GM18873 (cell line): Measurements from ENCODE around the gene C19orf73.
A peak's percentile ranks its signal among the peaks of the same experiment; 100 is the strongest.
"Not testable (repeated sequence)": the region's sequence is repeated elsewhere in the genome, so short reads cannot be mapped to it uniquely, and the experiment has no call there.

Source experiments
- ATAC-seq: cut with Tn5 transposase; IDR thresholded peaks from one replicate; pipeline ENCODE4 v1.9.1; 2021; ENCODE audit warnings: mild to moderate bottlenecking, moderate library complexity, moderate number of reproducible peaks; ENCODE audit not compliant: unreplicated experiment, low FRiP score

Gene C19orf73

DNA sequence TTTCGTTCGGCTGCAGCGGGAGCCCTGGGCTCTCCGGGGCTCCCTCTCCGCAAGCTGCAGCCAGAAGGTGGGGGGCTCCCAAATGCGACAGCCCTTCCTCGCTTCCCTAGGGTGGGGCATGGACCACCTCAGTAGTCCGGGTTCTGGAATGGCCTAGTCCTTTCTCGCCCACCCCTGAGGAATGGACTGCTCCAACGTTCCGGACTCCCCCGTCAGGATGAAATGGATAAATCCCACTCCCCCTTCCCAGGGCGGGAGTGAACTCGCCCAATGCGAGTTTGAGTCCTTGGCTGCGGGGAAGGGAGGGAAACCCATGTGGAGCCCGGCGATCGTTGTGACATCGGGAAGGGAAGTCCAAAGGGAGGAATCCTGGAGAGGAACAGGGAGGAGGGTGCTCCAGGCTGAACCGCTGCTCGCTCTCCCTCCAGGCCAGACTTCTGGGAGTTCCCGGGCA lies 30.7 kb upstream of the C19orf73 start:
- ATAC-seq, result no peak

DNA sequence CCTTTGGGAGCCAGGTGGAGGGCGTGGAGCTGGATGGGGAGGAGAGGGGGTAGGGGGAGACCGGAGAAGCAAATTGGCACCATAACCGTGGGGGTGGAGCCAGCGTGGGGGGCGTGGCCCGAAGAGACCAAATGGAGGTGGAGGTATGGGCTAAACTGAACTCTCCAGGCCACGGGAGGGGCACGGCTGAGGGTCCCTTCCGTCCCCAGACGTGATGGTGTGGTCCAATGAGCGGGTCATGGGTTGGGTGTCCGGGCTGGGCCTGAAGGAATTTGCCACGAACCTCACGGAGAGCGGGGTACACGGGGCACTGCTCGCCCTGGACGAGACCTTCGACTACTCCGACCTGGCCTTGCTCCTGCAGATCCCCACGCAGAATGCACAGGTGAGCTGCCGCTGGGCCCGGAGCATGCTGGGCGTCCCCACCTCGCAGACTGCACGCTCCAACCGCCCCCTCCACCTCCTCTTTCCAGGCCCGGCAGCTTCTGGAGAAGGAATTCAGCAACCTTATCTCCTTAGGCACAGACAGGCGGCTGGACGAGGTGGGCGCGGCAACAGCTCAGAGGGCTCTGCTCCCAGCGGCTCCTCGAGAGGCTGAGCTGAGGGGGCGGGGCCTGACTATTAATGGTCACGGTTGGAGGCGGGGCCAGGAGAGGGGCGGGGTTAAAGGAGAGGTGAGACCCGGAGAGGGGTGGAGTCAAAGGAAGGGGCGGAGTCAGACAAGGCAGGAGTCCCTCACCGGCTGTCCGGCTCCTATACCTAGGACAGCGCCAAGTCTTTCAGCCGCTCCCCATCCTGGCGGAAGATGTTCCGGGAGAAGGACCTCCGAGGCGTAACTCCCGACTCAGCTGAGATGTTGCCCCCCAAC lies 30.1 kb upstream of the C19orf73 start:
- ATAC-seq, result no peak

DNA sequence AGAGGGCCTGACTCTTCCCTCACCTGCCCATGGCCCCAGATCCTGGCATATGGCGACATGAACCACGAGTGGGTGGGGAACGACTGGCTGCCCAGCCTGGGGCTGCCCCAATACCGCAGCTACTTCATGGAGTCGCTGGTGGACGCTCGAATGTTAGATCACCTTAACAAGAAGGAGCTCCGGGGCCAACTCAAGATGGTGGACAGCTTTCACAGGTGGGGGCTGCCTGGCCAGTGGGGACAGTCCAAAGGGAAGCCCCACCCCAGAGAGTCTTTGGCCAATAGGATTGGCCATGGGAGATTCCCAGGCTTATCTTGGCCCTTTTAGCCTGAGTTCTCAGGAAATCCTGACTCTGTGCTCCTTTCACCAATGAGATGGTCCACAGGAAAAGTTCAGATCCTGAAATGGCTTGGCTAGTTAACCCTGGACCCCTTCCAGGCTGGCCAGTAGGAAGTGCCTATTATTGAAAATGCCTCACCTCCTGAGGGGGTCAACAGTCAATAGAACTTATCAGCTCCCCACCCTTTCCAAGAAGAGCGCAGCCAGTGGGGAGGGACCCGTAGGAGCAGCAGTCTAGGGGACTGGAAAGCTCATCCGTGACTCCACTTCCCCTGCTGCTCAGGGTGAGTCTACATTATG lies 29.2 kb upstream of the C19orf73 start:
- no peak for ATAC-seq

DNA sequence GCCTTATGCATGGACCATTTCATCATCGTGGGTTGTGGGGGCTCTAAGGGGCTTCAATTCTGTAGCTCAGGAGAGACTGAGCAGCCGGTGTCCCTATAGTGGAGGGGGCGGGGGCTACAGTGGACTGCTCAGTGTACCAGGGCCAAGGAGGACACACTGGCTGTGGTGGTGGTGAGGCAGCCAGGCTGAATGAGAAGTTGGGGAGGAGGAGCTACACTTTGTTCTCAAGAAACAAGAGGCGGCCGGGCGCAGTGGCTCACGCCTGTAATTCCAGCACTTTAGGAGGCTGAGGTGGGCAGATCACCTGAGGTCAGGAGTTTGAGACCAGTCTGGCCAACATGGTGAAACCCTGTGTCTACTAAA lies 27.4 kb upstream of the C19orf73 start:
- not testable (repeated sequence) for ATAC-seq

DNA sequence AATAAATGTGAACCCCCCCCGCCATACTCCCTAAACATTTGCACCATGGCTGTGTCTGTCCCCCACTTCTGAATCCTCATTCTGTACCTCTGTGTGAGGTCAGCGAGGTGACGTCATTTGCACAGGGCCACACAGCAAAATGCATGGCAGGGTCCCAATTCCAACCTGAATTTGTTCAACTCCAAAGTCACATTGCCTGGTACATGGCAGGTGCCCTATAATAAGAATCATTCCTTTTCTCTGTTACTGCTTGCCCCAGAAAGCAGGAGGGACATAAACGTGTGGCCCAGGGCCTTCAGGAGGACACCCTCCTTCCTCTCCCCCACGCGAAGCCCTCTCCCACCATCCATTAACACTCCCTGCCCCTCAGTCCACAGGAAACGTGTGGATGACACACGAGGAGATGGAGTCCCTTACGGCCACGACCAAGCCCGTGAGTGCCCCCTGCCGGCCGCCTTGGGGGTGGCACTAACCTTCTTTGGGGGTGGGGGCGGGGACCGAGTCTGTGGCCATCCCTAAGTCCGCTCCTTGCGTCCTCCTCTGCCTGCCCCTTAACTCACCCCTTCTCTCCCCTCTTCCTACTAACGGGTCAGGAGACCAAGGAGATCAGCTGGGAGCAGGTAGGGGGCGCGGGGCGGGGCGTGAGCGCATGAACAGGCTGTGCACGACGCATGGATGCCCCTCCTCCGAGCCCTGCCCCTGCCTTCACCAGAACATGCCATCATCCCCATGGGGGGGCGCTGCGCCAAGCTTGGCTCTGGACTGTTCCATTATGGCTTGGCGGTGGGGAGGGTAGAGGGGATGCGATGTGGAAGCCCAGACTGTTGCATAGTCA lies 26.8 kb upstream of the C19orf73 start:
- no peak for ATAC-seq

DNA sequence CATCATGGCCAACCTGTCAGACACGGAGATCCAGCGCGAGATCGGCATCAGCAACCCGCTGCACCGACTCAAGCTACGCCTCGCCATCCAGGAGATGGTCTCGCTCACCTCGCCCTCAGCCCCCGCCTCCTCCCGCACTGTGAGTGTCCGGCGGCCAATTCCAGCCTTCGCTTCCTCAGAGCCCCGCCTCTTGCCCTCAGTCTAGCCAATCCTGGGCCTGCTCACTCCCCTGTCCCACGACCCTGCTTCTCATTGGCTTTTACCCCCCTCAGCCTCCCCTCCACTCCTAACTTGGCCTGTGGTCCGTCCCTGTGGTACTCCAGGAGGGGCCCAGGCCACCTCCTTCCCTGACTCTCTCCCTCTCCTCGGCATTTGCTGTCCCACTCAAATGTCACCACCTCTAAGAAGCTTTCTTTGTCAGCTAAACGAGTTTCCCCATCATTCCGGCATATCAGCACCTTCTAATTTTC lies 24.0 kb upstream of the C19orf73 start:
- no peak for ATAC-seq

DNA sequence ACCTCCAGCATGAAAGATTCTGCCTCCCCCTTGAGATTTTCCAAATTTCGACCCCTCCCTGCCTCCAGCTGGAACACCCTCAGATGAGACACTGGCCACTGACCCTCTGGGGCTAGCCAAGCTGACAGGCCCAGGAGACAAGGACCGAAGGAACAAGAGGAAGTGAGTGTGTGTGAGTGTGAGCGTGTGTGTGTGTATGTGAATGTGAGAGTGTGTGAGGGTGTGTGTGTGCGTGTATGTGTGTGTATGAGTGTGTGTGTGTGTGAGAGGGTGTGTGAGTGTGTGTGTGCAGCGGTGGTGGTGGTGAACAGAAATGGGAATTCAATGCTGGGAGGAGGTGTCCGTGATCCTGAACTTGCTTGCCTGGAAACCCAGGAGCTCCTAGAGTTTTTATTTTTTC lies 22.4 kb upstream of the C19orf73 start:
- no peak for ATAC-seq

DNA sequence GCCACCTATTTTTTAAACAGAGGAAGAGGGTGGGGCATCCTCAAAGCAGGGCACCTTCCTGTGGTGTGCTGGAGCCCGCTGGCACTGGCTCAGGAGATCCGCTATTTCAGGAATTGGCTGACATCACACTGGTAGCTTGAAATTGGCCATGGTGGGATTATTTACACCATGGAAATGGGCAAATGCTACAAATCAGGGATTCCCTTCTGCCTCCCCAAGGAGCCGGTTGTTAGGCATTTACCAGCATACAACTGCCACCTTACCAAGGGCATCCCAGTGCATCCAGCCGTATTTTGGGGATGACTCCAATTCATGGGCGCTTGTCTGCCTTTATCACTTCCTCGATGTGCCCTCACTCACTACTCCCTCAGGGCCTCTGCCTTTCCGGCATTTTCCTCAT lies 22.0 kb upstream of the C19orf73 start:
- ATAC-seq, result no peak

DNA sequence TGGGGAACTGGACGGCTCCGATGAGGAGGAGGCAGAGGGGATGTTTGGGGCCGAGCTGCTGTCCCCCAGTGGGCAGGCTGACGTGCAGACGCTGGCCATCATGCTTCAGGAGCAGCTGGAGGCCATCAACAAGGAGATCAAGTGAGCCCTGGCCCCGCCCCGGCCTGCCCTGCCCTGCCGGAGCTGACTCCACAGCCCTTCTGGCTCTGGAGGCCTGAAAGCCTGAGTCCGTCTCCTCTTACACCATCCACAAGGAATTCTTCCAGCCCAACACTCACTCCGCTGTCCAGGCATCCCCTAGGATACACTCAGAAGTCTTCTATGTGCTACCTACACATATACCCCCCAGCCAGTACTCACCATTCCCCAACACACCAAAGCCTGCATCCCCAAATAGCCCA lies 17.8 kb upstream of the C19orf73 start:
- no peak for ATAC-seq

DNA sequence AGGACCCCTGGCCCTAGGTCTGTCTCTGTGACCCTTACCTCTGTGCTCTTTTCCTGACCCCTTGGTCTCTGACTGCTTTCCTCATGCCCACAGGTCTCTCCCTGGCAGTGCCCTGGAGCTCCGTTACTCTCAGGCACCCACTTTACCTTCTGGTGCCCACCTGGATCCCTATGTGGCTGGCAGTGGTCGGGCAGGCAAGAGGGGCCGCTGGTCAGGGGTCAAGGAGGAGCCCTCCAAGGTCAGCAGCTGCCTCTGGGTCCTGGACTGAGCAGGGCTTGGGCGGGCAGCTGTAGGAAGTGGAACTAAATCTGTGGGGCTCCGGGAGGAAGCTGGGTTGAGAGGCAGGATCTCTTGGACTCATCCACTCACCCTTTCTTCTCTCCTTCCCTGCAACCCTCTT lies 16.7 kb upstream of the C19orf73 start:
- no peak for ATAC-seq

DNA sequence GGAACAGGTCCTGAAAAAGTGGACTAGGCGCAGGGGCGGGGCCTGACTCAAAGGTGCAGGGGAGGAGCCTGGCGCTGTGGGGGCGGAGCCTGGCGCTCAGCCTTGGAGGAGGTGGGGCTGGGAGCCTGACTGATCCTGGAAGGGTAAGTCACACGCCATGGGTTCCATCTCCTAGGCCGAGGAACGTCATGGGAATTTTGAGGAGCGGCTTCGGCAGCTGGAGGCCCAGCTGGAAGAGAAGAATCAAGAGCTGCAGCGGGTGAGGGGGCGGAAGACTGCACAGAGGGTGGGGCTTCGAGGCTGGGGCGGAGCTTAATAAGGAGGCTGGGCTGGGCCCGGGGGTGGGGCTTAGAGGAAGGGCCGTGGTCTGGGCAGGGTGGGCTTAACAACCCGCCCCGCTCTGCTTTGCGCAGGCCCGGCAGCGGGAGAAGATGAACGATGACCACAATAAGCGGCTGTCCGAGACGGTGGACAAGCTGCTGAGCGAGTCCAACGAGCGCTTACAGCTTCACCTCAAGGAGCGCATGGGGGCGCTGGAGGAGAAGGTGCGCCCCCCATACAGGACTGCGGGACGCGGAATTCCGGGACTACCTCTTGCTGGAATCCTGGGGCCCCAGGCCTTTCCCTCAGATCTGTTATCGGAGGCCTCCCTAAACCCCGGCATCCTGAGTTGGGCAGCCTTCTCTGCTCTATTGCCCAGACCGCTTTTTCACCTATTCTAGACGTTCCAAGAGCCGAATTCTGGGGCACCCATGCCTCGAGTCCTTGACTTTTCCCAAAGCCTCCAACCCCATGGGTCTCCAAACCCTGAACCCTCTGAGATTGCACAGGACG lies 14.9 kb upstream of the C19orf73 start:
- ATAC-seq, result no peak

DNA sequence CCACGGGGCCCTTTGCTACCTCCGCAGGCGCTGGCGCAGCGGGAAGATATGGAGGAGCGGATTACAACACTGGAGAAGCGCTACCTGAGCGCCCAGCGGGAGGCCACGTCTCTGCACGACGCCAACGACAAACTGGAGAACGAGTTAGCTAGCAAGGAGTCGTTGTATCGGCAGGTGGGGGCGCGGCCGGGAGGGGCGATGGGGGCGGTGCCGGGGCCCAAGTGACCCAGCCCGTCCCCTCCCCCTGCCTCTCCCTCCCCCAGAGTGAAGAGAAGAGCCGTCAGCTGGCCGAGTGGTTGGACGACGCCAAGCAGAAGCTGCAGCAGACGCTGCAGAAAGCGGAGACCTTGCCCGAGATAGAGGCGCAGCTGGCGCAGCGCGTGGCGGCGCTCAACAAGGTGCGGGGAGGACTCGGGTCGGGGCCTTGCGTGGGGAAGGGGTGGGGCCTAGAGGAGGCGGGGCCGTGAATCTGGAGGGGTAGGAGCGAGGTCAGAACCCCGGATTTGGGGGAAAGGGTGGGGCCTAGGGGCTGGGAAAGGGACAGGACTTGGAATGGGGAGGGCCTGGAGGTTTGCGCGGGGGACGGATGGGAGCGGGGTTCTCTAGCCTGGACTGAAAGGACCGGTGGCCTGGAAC lies 14.1 kb upstream of the C19orf73 start:
- no peak for ATAC-seq

DNA sequence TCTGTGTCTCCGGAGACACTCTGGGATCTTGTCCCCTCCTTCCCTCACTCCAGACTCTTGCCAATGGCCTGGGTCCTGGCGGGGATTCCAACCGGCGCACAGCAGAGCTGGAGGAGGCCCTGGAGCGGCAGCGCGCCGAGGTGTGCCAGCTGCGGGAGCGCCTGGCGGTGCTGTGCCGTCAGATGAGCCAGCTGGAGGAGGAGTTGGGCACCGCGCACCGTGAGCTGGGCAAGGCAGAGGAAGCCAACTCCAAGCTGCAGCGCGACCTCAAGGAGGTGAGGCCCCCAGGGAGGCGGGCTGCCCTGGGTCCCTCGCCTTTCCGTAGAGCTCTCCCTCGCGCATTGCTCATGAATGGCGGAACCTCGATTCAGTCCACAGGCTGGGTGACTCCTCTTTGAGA lies 11.4 kb upstream of the C19orf73 start:
- no peak for ATAC-seq

DNA sequence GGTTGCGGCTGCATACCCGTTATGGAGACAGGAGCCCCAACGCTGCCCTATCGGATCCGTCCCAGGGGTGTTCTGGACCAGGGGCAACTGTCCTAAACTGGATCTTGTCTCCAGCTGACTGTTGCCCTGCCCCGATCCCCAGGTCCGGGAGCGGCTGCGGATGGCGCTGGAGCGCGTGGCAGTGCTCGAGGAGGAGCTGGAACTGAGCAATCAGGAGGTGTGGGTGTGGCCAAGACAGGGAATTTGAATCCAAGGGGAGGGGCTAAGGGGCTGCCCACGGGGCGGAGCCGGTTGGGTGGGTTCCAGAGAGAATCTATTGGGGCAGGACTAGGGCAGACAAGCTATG lies 10.3 kb upstream of the C19orf73 start:
- ATAC-seq, result no peak

DNA sequence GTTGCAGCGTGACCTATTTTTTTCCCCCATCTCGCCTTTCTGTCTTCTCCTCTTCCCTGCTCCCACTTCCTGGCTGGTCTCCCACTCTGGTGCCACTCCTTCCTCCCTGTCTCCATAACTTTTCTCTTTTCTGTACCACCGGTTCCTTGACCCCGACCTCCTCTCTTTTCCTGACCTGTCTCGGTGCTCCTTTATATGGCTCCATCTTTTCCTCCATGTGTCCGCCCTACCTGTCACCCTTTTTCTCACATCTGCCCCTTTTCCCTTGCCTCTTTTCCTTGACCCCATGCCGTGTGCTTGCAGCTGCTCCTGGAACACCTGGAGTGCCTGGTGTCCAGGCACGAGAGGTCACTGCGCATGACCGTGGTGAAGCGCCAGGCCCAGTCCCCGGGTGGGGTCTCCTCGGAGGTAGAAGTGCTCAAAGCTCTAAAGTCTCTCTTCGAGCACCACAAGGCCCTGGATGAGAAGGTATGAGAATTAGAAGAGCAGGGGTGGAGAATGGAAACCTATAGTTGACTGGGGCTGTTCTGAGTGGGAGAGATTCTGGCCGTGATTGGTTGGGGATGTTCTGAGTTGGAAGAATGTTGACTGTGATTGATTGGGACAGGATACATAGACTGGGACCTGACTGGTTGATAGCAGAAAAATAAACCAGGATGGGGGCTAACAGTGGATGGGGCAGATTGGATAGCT lies 9.7 kb upstream of the C19orf73 start:
- ATAC-seq, result no peak

DNA sequence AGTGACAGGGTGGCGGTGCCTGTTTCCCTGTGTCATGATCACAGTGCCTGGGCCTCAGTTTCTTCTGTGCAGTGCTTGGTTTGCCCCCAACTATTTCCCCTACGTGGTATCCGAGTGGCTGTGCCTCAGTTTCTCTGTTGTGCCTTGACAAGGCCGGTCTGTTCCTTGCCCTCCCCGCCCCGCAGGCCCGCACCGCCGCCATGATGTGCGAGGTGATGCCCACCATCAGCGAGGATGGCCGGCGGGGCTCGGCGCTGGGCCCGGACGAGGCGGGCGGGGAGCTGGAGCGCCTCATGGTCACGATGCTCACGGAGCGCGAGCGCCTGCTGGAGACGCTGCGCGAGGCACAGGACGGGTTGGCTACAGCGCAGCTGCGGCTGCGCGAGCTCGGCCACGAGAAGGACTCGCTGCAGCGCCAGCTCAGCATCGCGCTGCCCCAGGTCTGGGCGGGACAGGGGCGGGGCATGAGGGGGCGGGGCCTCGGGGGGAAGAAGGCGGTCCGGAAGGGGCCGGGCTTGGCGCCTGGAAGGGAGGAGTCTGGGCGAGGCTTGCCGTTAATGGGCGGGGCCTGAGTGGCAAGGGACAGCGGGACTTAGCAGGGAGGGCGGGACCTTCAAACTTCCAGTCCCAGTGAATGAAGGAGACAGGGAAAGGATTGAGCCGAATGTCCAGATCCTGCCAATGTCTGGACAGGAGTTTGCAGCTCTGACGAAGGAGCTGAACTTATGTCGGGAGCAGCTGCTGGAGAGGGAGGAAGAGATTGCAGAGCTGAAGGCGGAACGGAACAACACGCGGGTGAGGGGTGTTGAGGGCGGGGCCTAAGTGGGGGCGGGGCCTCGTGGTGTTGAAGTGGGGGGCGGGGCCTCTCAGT lies 9.0 kb upstream of the C19orf73 start:
- ATAC-seq, result peak; percentile 68

DNA sequence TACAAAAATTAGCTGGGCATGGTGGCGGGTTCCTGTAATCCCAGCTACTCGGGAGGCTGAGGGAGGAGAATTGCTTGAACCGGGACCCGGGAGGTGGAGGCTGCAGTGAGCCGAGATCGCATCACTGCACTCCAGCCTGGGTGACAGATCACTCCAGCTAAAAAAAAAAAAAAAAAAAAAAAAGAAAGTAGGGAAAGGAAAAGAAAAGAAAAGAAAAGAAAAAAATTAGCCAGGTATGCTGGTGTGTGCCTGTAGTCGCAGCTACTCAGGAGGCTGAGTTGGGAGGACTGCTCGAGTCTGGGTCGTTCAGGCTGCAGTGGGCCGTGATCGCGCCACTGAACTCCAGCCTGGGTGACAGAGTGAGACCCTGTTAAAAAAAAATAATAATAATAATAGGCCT lies 8.3 kb upstream of the C19orf73 start:
- ATAC-seq, result not testable (repeated sequence)

DNA sequence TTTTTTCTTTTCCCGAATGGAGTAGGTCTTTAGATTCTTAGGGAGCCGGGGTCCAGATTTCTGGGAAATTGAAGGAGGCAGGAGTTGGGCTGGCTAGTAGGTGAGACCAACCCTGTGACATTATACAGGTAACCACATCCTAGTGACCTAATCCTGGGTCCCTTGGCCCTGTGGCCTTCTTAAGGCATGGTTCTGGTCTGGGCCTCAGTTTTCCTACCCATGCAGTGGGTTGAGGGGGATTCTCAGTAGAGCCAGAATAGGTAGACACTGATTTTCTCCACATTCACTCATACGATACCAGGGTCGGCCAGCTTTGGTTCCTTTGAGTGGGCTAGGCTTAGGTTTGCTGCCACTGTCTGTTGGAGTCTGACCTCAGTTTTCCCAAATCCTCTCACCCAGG lies 7.6 kb upstream of the C19orf73 start:
- ATAC-seq, result no peak
